CD4-positive, alpha-beta T cell treated with Interleukin-4 for 4 hours (primary cell): Measurements from ENCODE around the gene ZSWIM5.
A peak's percentile ranks its signal among the peaks of the same experiment; 100 is the strongest.
"Not testable (repeated sequence)": the region's sequence is repeated elsewhere in the genome, so short reads cannot be mapped to it uniquely, and the experiment has no call there.

Source experiments
- DNase-seq: peaks from one replicate; pipeline ENCODE4 v3.0.0-alpha.2; 2020

The ZSWIM5 gene

GRCh38 chr1:45200906-45201500 lies 5.4 kb downstream of the ZSWIM5 start:
- DNase-seq = no peak

GRCh38 chr1:45200435-45200834 lies 6.0 kb downstream of the ZSWIM5 start:
- no peak for DNase-seq

GRCh38 chr1:45198185-45198584 lies 8.2 kb downstream of the ZSWIM5 start:
- DNase-seq = no peak

- no peak for DNase-seq
These were observed 9.5 kb downstream of the ZSWIM5 start for GRCh38 chr1:45196863-45197262.

- no peak for DNase-seq
These were observed 15.0 kb downstream of the ZSWIM5 start for GRCh38 chr1:45191418-45191783.

GRCh38 chr1:45187725-45188124 lies 18.7 kb downstream of the ZSWIM5 start:
- no peak for DNase-seq

GRCh38 chr1:45179918-45180519 lies 26.4 kb downstream of the ZSWIM5 start:
- not testable (repeated sequence) for DNase-seq

- no peak for DNase-seq
These were observed 29.0 kb downstream of the ZSWIM5 start for GRCh38 chr1:45177452-45177851.

- no peak for DNase-seq
These were observed 33.6 kb downstream of the ZSWIM5 start for GRCh38 chr1:45172764-45173163.

- DNase-seq = no peak
These were observed 34.4 kb downstream of the ZSWIM5 start for GRCh38 chr1:45172005-45172404.

GRCh38 chr1:45171575-45171974 lies 34.8 kb downstream of the ZSWIM5 start:
- DNase-seq = no peak

GRCh38 chr1:45170151-45170742 lies 36.2 kb downstream of the ZSWIM5 start:
- no peak for DNase-seq

- DNase-seq = not testable (repeated sequence)
These were observed 38.5 kb downstream of the ZSWIM5 start for GRCh38 chr1:45167947-45168346.

- DNase-seq = not testable (repeated sequence)
These were observed 42.1 kb downstream of the ZSWIM5 start for GRCh38 chr1:45164307-45164706.

GRCh38 chr1:45163111-45163510 lies 43.3 kb downstream of the ZSWIM5 start:
- not testable (repeated sequence) for DNase-seq

- DNase-seq = peak; percentile 10
These were observed 44.1 kb downstream of the ZSWIM5 start for GRCh38 chr1:45162041-45163035.

- no peak for DNase-seq
These were observed 50.4 kb downstream of the ZSWIM5 start for GRCh38 chr1:45155957-45156356.

- DNase-seq = no peak
These were observed 51.0 kb downstream of the ZSWIM5 start for GRCh38 chr1:45155423-45155822.

- DNase-seq = no peak
These were observed 54.3 kb downstream of the ZSWIM5 start for GRCh38 chr1:45152126-45152525.

- no peak for DNase-seq
These were observed 58.1 kb downstream of the ZSWIM5 start for GRCh38 chr1:45148209-45148825.

- no peak for DNase-seq
These were observed 59.6 kb downstream of the ZSWIM5 start for GRCh38 chr1:45146833-45147232.

GRCh38 chr1:45141247-45142003 lies 65.0 kb downstream of the ZSWIM5 start:
- DNase-seq = no peak
